CD4-positive, alpha-beta T cell treated with Interleukin-21 for 1 hour (primary cell): ENCODE data around the gene LSS.
"Not testable (repeated sequence)": the region's sequence is repeated elsewhere in the genome, so short reads cannot be mapped to it uniquely, and the experiment has no call there.

ENCODE experiments used
- DNase-seq: peaks from one replicate; pipeline ENCODE4 v3.0.0-alpha.2; 2020

LSS gene

GRCh38 chr21:46151261-46151988, 77.1 kb downstream of the LSS start:
- no peak for DNase-seq

- no peak for DNase-seq
These were observed 78.0 kb downstream of the LSS start for GRCh38 chr21:46150491-46151121.

GRCh38 chr21:46150073-46150472, 78.5 kb downstream of the LSS start:
- DNase-seq = no peak

GRCh38 chr21:46149205-46149901, 79.2 kb downstream of the LSS start:
- no peak for DNase-seq

- no peak for DNase-seq
These were observed 80.5 kb downstream of the LSS start for GRCh38 chr21:46148106-46148505.

- DNase-seq = peak; percentile 63
These were observed 81.1 kb downstream of the LSS start for GRCh38 chr21:46147429-46147828.

- DNase-seq = no peak
These were observed 81.7 kb downstream of the LSS start for GRCh38 chr21:46146856-46147255.

- DNase-seq = no peak
These were observed 82.5 kb downstream of the LSS start for GRCh38 chr21:46145840-46146691.

GRCh38 chr21:46145159-46145839, 83.3 kb downstream of the LSS start:
- no peak for DNase-seq

- no peak for DNase-seq
These were observed 84.0 kb downstream of the LSS start for GRCh38 chr21:46144464-46145070.

- peak; percentile 53 for DNase-seq
These were observed 85.7 kb downstream of the LSS start for GRCh38 chr21:46142582-46143473.

GRCh38 chr21:46141767-46142581, 86.6 kb downstream of the LSS start:
- no peak for DNase-seq

GRCh38 chr21:46140352-46141003, 88.1 kb downstream of the LSS start:
- DNase-seq = not testable (repeated sequence)

- no peak for DNase-seq
These were observed 88.9 kb downstream of the LSS start for GRCh38 chr21:46139686-46140085.

GRCh38 chr21:46138383-46138970, 90.1 kb downstream of the LSS start:
- DNase-seq = no peak
